Fibroblast of skin of left biceps (primary cell): ENCODE results near the gene DPPA2.

Source experiments
- DNase-seq, 2 experiments: peaks; one replicate each; pipeline ENCODE4 v3.0.0-alpha.2; 2013; ENCODE audit warnings: low read depth in 2 of 2

DPPA2 gene

DNA sequence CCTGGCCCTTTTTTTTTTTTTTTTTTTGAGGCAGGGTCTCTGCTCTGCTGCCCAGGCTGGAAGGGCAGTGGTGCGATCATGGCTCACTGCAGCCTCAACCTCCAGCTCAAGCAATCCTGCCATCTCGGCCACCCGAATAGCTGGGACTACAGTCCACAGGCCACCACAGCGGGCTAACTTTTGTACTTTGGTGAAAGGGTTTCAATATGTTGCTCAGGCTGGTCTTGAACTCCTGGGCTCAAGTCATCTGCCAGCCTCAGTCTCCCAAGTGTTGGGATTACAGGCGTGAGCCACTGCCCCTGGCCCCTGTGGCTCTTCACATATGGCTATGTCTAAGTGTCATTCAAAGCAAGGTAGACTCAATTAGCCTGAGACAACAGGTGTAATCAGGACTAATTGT, 8.8 kb upstream of the DPPA2 start:
- DNase-seq = no peak

- DNase-seq = no peak
Measured at GRCh38 chr3:109313061-109313460, 3.3 kb downstream of the DPPA2 start.

- DNase-seq = no peak
Measured at GRCh38 chr3:109297496-109297895, 18.8 kb downstream of the DPPA2 start.

GRCh38 chr3:109284071-109284470, 32.2 kb downstream of the DPPA2 start:
- DNase-seq = no peak

DNA sequence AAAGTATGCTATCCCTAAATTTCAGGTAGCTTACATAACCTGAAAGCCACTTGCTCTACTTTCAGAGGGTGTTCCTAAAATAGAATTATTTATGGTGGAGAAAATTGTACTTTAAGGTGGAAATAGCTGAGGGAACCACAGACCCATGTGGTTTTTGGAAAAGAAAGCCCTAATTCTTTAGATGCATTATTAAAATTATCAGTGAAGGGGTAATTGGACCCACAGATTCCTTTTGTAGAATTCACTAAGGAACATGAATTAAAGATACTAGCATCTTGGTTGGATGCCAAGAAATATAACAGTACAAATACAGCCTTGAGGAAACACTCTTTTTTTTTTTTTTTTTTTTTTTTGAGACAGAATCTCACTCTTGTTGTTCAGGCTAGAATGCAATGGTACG, 37.8 kb downstream of the DPPA2 start:
- DNase-seq = no peak

- no peak for DNase-seq
Measured at GRCh38 chr3:109278141-109278540, 38.2 kb downstream of the DPPA2 start.

DNA sequence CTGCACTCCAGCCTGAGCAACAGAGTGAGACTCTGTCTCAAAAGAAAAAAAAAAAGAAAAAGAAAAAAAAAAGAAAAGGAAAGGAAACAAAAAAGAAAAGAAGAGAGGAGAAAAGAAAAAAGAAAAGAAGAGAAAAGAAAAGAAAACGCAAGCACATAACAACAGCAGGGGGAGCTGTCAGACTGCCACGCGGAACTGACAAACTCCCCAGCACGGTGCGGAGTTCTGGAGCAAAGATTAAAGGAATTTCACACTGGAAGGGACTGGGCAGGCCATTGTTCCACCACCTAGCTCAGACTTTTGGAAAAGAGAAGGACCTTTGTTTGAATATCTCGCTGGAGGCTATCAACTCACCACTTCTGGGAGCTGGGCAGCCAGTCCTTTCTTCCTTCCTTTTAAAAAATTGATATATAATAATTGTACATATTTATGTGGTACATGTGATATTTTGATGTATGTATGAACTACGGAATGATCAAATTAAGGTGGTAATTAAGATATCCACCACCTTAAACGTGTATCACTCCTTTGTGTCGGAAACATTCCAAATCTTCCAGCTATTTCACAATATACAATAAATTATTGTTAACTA, 40.5 kb downstream of the DPPA2 start:
- no peak for DNase-seq

DNA sequence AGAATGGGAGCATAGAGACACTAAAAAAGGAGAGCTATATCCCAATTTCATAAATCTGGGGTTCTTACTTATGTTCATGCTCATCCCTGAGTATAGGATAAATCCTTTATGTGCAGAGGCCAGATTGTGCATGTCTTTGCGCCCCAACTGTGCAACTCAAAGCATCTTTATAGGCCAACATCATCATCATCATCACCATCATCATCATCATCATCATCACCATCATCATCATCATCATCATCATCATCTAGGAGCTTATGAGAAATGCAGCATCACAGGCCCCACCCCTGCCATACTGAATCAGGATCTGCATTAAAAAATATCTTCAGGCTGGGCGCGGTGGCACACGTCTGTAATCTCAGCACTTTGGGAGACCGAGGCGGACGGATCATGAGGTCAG, 45.5 kb downstream of the DPPA2 start:
- DNase-seq = no peak

DNA sequence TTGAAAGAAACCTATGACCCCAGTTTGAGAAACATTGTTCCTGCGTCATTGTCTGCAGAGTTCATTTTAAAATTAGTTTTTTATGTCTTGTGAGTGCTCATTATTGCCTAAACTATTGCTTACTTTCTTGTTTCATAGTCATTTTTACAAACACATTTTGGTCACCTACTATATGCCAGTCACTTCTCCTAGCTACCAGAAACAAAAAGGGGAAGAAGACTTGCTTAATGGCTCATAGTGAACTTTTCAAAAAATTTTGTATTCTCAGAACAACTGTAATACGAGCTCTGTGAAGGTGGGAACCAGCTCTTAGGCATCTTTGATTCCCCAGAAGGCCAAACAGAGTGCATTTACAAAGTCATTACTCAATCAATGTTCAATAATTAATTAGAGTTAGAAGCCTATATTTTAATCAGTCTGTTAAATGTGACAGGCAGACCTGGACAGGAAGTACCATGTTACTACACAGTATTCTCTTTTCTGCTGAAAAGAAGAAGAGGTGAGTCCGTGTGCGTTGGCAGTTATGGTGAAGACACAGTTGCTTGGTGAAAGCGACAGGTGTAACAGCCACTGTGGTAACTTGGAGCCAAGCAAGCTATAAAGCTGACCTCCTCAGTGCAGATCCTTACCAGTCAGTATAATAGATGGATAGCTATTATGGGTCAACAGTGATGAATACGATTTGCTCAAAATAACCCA, 46.6 kb downstream of the DPPA2 start:
- no peak for DNase-seq

GRCh38 chr3:109268181-109268580, 48.1 kb downstream of the DPPA2 start:
- no peak for DNase-seq

DNA sequence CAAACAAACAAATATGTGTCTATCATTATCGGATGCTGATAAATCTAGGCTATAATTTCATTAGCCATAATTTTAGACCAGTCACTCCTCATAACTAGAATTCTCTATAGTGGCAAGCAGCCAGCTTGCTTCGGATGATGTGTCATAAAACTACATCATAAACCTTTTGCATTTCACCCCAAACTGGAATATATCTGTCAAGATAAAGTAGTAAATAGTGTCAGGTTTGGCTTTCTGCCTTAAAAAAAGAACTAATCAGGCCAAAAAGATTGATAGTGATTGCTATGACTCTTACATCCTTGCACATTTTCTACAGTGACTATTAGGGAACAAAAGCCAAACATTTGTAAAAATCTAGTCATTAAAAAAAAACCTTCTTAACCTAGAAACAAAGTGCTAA, 51.0 kb downstream of the DPPA2 start:
- peak in 1 of 2 experiments; percentile 12 for DNase-seq

- peak; percentile 18 to 25 for DNase-seq
Measured at GRCh38 chr3:109257269-109257668, 59.0 kb downstream of the DPPA2 start.

GRCh38 chr3:109254770-109255169, 61.5 kb downstream of the DPPA2 start:
- DNase-seq = no peak

DNA sequence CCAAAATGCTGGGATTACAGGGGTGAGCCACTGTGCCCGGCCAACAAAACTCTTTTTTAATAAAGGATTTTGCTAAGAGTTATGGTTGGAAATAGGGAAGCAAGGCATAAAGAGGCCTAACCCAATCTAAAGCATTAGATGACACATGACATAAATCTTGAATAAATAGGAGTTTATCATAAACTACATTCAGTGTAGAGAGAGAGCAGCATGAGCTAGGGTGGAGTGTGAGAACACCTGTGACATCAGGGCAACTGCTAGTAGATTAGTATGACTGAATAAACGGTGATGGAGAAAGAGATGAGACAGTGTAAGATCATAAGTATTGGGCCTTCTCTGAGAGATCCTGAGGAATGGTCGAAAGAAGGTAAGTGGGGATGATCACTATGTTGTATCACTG, 63.7 kb downstream of the DPPA2 start:
- no peak for DNase-seq
